ENCODE data around the gene EIF4B.

- no peak for TF ChIP-seq POLR2A (IDR thresholded peaks at IDR 0.05; ENCODE audit: low read depth, low read length)
- no peak for TF ChIP-seq TAF1 (IDR thresholded peaks at IDR 0.05; ENCODE audit: borderline replicate concordance, low read depth, low read length)
Observed at GRCh38 chr12:53051881-53052412, 45.7 kb downstream of the EIF4B start.

Data from GM12892 (cell line).